SJCRH30 (cell line): Measurements from ENCODE around the gene SEZ6L2. TPM values are rescaled to one million over a fixed set of nuclear protein-coding genes. Genes with fewer than 3 reads are reported as not detected.
A peak's percentile ranks its signal among the peaks of the same experiment; 100 is the strongest.
"Not testable (repeated sequence)": the region's sequence is repeated elsewhere in the genome, so short reads cannot be mapped to it uniquely, and the experiment has no call there.

Experiments
- DNase-seq, 2 experiments: peaks; one replicate each; pipeline ENCODE4 v3.0.0-alpha.2; 2015 to 2020
- H3K27ac ChIP-seq: fragments of 250-450 bp; sonication (Bioruptor Pico); 2 replicates; pipeline ENCODE4 v1.5.1; 2020; ENCODE audit warnings: mild to moderate bottlenecking, moderate library complexity
- H3K27me3 ChIP-seq: fragments of 250-450 bp; sonication (Bioruptor Pico); 2 replicates; pipeline ENCODE4 v1.5.1; 2020; ENCODE audit warnings: mild to moderate bottlenecking, moderate library complexity
- H3K36me3 ChIP-seq: fragments of 250-450 bp; sonication (Bioruptor Pico); 2 replicates; pipeline ENCODE4 v1.5.1; 2020; ENCODE audit warnings: mild to moderate bottlenecking, moderate library complexity
- H3K4me1 ChIP-seq: fragments of 250-450 bp; sonication (Bioruptor Pico); 2 replicates; pipeline ENCODE4 v1.5.1; 2020; ENCODE audit warnings: mild to moderate bottlenecking, moderate library complexity
- H3K4me3 ChIP-seq: fragments of 250-450 bp; sonication (Bioruptor Pico); 2 replicates; pipeline ENCODE4 v1.5.1; 2020; ENCODE audit warnings: mild to moderate bottlenecking, moderate library complexity
- H3K9me3 ChIP-seq: fragments of 250-450 bp; sonication (Bioruptor Pico); replicated peaks from 2 replicates; pipeline ENCODE4 v1.5.1; 2020; ENCODE audit warnings: mild to moderate bottlenecking, moderate library complexity
- total RNA-seq: library from RNA; depleted of rRNA; stranded (reverse); fragments of >200 nt; shearing (Covaris generic); gene quantifications from 2 replicates; pipeline ENCODE4 v1.2.3, GENCODE V29; 2014

The SEZ6L2 gene
- total RNA-seq, 1 experiment from 2014 or later = not detected

GRCh38 chr16:29881050-29881449, 18.3 kb downstream of the SEZ6L2 start:
- H3K36me3 ChIP-seq = no peaks in the 10 kb centered on the region
- no peaks in the 10 kb centered on the region for H3K27me3 ChIP-seq
- H3K4me3 ChIP-seq = no peak overlapping the region
- H3K4me1 ChIP-seq = no peaks in the 10 kb centered on the region
- H3K27ac ChIP-seq = no peak overlapping the region
- no peaks in the 10 kb centered on the region for H3K9me3 ChIP-seq
- DNase-seq = no peak

- no peak for DNase-seq
- Histone ChIP-seq H3K27ac (no peak overlapping the region), H3K4me3 (no peak overlapping the region), H3K27me3 (no peaks in the 10 kb centered on the region), H3K4me1 (no peaks in the 10 kb centered on the region), H3K36me3 (no peaks in the 10 kb centered on the region), H3K9me3 (no peaks in the 10 kb centered on the region)
These were observed 21.2 kb downstream of the SEZ6L2 start for GRCh38 chr16:29878172-29878571.

- Histone ChIP-seq H3K36me3 (no peaks in the 10 kb centered on the region), H3K27me3 (no peaks in the 10 kb centered on the region; the same call in 1 of the 2 replicates), H3K9me3 (no peaks in the 10 kb centered on the region), H3K4me3 (no peak overlapping the region), H3K4me1 (no peaks in the 10 kb centered on the region), H3K27ac (no peak overlapping the region)
- peak; percentile 12 to 29 for DNase-seq
These were observed 21.9 kb downstream of the SEZ6L2 start for GRCh38 chr16:29877266-29877961.

GRCh38 chr16:29876594-29877249, 22.6 kb downstream of the SEZ6L2 start:
- no peaks in the 10 kb centered on the region for H3K36me3 ChIP-seq
- H3K9me3 ChIP-seq = no peaks in the 10 kb centered on the region
- H3K4me3 ChIP-seq = no peak overlapping the region
- no peaks in the 10 kb centered on the region; the same call in 1 of the 2 replicates for H3K27me3 ChIP-seq
- no peak overlapping the region for H3K27ac ChIP-seq
- no peaks in the 10 kb centered on the region for H3K4me1 ChIP-seq
- DNase-seq = no peak

- Histone ChIP-seq H3K9me3 (no peaks in the 10 kb centered on the region), H3K27me3 (no peaks in the 10 kb centered on the region; the same call in 1 of the 2 replicates), H3K4me1 (no peaks in the 10 kb centered on the region), H3K4me3 (no peak overlapping the region), H3K27ac (no peak overlapping the region), H3K36me3 (no peaks in the 10 kb centered on the region)
- DNase-seq = no peak
These were observed 23.1 kb downstream of the SEZ6L2 start for GRCh38 chr16:29876217-29876593.

GRCh38 chr16:29875206-29875605, 24.1 kb downstream of the SEZ6L2 start:
- Histone ChIP-seq H3K9me3 (no peaks in the 10 kb centered on the region), H3K27ac (no peak overlapping the region), H3K36me3 (no peaks in the 10 kb centered on the region), H3K27me3 (no peaks in the 10 kb centered on the region; the same call in 1 of the 2 replicates), H3K4me1 (no peaks in the 10 kb centered on the region), H3K4me3 (no peak overlapping the region)
- no peak for DNase-seq

GRCh38 chr16:29873319-29873718, 26.0 kb downstream of the SEZ6L2 start:
- H3K27ac ChIP-seq = no peak overlapping the region
- DNase-seq = no peak
- no peaks in the 10 kb centered on the region for H3K4me1 ChIP-seq
- H3K36me3 ChIP-seq = no peaks in the 10 kb centered on the region
- no peak overlapping the region for H3K4me3 ChIP-seq
- peaks cover 3% of the 10 kb centered on the region; the same call in 1 of the 2 replicates for H3K27me3 ChIP-seq
- H3K9me3 ChIP-seq = no peaks in the 10 kb centered on the region

GRCh38 chr16:29871822-29872546, 27.4 kb downstream of the SEZ6L2 start:
- Histone ChIP-seq H3K4me1 (no peaks in the 10 kb centered on the region), H3K4me3 (no peak overlapping the region), H3K27ac (no peak overlapping the region), H3K27me3 (peaks cover 3% of the 10 kb centered on the region; the same call in 1 of the 2 replicates), H3K36me3 (no peaks in the 10 kb centered on the region), H3K9me3 (no peaks in the 10 kb centered on the region)
- DNase-seq = no peak

GRCh38 chr16:29869067-29869466, 30.3 kb downstream of the SEZ6L2 start:
- not testable (repeated sequence) for H3K4me1 ChIP-seq, H3K36me3 ChIP-seq, H3K27ac ChIP-seq, H3K4me3 ChIP-seq, H3K9me3 ChIP-seq, H3K27me3 ChIP-seq, DNase-seq

- Histone ChIP-seq H3K4me3 (no peak overlapping the region), H3K9me3 (no peaks in the 10 kb centered on the region), H3K27me3 (peaks cover 3% of the 10 kb centered on the region; the same call in 1 of the 2 replicates), H3K4me1 (no peaks in the 10 kb centered on the region), H3K36me3 (no peaks in the 10 kb centered on the region), H3K27ac (no peak overlapping the region)
- DNase-seq = peak in 1 of 2 experiments; percentile 18
These were observed 30.8 kb downstream of the SEZ6L2 start for GRCh38 chr16:29868396-29869009.

- Histone ChIP-seq H3K27me3 (0 out of 2 replicates have a peak, but pooled peaks cover 3% of the 10 kb centered on the region), H3K4me1 (no peaks in the 10 kb centered on the region), H3K36me3 (no peaks in the 10 kb centered on the region), H3K9me3 (no peaks in the 10 kb centered on the region), H3K27ac (no peak overlapping the region), H3K4me3 (no peak overlapping the region)
- no peak for DNase-seq
These were observed 35.1 kb downstream of the SEZ6L2 start for GRCh38 chr16:29864205-29864604.

- 0 out of 2 replicates have a peak, but pooled peaks cover 2% of the 10 kb centered on the region for H3K27me3 ChIP-seq
- H3K27ac ChIP-seq = peak overlapping the region; percentile 98
- H3K9me3 ChIP-seq = no peaks in the 10 kb centered on the region
- DNase-seq = no peak
- H3K36me3 ChIP-seq = no peaks in the 10 kb centered on the region
- peak overlapping the region; percentile 80; the same call in 1 of the 2 replicates for H3K4me3 ChIP-seq
- no peaks in the 10 kb centered on the region for H3K4me1 ChIP-seq
These were observed 35.7 kb downstream of the SEZ6L2 start for GRCh38 chr16:29863669-29863984.

- Histone ChIP-seq H3K4me1 (no peaks in the 10 kb centered on the region), H3K4me3 (peak within 1 kb of the TSS; percentile 80), H3K27me3 (no peaks in the 10 kb centered on the region), H3K9me3 (no peaks in the 10 kb centered on the region), H3K36me3 (no peaks in the 10 kb centered on the region), H3K27ac (peak within 1 kb of the TSS; percentile 98)
- peak; percentile 93 to 96 for DNase-seq
These were observed 36.3 kb downstream of the SEZ6L2 start, which contains the start of gene CDIPT for GRCh38 chr16:29862884-29863668. Gene CDIPT, minus strand, starts transcription at chr16:29863226. Its CDS starts 369 bp downstream, at chr16:29862857.

GRCh38 chr16:29862383-29862883, 36.9 kb downstream of the SEZ6L2 start:
- DNase-seq = peak in 1 of 2 experiments; percentile 20
- Histone ChIP-seq H3K27ac (no peak overlapping the region; the same call in 1 of the 2 replicates), H3K4me1 (no peaks in the 10 kb centered on the region), H3K9me3 (no peaks in the 10 kb centered on the region), H3K4me3 (peak overlapping the region; percentile 80), H3K36me3 (no peaks in the 10 kb centered on the region), H3K27me3 (no peaks in the 10 kb centered on the region)
